SKM-1 (cell line): ENCODE measurements around the gene MARK1.
"Not testable (repeated sequence)": the region's sequence is repeated elsewhere in the genome, so short reads cannot be mapped to it uniquely, and the experiment has no call there.

ENCODE experiments used
- DNase-seq: peaks from one replicate; lab custom pipeline; 2025; ENCODE audit not compliant: unreplicated experiment; lab: John Stamatoyannopoulos, UW

Gene MARK1

DNA sequence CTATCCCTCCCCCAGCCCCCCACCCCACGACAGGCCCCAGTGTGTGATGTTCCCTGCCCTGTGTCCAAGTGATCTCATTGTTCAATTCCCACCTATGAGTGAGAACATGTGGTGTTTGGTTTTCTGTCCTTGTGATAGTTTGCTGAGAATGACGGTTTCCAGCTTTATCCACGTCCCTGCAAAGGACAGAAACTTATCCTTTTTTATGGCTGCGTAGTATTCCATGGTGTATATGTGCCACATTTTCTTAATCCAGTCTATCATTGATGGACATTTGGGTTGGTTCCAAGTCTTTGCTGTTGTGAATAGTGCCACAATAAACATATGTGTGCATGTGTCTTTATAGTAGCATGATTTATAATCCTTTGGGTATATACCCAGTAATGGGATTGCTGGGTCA, 77.7 kb downstream of the MARK1 start:
- DNase-seq: not testable (repeated sequence)

DNA sequence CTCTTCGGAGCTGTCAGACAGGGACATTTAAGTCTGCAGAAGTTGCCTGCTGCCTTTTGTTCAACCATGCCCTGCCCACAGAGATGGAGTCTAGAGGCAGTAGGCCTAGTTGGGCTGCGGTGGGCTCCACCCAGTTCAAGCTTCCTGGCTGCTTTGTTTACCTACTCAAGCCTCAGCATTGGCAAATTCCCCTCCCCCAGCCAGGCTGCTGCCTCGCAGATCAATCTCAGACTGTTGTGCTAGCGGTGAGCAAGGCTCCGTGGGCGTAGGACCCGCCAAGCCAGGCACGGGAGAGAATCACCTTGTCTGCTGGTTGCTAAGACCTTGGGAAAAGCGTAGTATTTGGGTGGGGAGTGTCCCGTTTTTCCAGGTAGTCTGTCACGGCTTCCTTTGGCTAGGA, 83.2 kb downstream of the MARK1 start:
- not testable (repeated sequence) for DNase-seq

DNA sequence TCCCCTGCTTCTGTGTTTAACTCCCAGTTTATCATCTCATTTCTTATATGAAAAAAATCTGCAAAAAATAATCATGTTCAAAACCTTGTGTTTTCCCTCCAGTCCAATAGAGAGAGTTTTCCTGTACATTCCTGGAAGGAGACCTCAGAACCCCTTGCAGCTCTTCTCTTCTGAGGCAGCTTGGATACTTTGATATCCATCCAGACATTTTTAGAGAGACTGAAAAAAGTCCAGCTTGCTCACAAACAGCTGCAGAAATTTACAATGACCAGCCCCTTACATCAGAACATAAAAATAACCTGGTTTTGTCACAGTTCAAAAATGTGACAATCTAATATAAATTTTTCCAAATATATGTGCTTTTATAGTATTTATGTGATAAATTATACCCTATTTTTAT, 88.9 kb downstream of the MARK1 start:
- DNase-seq: no peak

DNA sequence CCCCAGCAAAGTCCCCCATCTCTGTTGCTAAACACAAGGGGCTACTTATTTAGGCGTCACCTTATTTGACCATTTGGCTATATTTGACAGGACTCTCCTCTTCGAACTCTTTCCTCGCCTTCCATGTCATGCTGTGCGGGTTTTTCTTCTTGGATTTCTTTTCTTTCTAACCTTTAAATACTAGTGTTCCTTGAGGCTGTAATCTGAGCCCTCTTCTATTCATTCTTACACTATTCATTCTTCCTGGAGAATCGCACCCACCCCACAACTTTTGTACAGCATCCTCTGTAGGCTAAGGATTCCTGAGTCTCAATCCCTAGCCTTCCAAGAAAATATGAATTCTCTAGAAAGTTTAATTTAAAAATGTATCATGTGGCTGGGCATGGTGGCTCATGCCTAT, 100.5 kb downstream of the MARK1 start:
- no peak for DNase-seq

DNA sequence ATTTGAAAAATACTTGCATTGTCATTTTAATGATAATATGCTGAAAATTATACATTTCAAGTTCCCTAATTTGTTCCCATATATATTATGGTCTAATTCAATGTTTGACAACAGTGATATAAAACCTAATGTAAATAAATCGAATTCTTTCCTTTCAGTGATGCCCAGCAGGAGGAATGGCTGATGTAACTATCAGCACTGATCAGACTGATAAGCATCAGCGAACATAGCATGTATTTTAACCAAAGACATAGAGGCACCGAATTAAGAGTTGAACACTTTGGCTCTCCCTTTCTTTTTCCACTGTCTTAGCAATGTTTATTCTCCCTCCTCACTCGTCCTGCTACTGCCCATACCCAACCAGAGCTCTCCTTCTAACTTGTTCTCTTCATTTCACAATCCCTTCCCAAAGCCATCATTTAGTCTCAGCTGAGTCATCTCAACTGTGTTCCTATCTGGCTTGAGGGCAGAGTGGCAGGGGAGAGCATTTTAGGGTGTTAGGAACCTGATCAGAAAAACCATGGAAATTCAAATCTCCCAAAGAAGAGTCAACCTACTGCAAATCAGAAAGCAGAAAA, 103.4 kb downstream of the MARK1 start:
- DNase-seq: no peak

DNA sequence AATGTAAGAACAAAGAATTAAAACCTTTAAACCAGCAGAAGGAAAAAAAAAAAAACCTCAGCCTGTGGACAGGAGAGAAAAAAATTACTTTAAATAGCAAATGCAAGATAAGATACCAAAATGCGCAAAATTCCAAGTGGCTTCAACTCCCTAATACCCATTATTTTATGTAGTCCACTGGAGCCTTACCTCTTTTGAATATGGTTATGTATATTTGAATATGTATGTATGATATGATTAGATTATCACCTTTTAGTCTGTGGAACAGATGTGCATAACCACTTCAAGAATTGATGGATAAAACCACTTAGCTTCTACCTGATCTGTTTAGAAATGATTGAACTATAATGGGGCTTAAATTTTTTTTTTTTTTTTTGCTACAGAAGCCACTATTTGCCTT, 109.8 kb downstream of the MARK1 start:
- no peak for DNase-seq

DNA sequence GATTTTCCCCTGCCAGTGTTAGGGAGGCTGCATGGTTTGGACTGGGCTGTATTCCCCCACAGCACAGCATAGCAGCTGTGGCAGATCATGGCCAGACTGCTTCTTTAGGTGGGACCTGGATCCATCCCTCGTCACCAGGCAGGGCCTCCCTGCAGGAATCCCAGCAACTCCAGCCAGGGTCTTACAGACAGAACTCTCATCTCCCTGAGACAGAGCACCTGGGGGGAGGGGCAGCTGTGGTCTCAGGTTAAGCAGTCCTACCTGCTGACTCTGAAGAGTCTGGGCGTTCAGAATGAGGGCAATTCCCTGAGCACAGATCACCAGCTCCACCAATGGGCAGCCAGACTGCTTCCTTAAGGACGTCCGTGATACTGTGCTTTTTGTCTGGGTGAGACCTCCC, 114.3 kb downstream of the MARK1 start:
- no peak for DNase-seq

DNA sequence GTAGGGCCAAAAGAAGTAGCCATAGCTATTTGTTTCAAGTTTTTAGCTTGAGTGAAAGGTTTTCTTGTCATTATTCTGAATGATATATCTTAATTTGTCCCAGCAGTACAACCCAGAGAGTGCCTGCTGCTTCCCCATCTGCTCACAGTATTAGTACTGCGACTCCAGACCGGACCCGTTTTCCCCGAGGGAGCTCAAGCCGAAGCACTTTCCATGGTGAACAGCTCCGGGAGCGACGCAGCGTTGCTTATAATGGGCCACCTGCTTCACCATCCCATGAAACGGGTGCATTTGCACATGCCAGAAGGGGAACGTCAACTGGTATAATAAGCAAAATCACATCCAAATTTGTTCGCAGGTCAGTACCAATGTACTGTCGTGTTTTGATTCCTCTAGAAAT, 125.1 kb downstream of the MARK1 start:
- DNase-seq: no peak

DNA sequence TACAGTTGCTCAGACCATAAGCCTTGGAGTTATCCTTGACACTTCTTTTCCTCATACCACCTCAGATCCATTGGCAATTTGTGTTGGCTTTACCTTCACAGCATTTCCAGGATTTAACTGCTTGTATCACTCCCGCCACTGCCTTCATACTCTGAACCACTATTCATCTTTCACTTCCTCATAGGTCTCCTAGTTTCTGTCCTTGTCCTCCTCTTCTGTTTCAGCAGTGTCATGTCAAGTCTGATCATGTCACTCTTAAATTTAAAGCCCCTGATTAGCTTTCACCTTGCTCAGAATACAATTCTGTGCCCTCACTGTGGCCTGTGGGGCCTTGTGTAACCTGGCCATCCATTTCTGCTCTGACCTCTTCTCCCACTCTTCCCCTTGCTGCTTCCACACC, 127.6 kb downstream of the MARK1 start:
- DNase-seq: no peak

DNA sequence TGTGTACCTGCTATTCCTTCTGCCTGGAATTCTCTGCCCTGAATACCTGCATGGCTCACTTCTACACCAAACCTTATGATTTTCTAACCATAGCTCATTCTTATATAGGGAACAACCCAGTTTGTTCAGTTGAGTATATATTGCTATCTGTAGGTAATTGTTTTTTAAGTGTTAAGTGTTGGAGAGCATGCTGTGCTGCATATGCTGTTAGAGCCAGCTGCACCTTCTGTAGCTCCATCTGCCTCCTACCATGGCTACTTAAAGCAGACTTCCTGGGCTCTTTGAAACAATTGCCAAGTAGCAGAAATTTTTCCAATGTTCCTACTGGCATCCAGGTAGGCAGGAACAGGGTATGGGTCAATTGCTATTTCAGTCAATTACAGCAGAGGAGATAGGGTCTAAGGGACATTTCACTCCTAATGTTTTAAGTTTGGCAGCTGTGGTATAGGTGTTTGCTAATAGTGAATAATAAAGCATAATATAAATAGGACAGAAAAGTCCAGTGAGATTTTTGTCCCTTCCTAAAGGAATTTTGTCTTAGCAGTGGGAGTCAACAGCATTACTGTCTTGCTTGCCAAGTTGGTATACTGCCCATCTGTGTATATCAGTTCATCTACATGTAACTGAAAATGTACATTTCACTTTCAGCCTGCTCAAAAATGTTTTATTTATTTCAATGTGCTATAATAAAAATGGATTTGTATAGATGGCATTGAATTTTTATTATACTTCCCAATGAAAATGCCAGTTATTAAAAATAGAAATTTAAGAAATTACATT, 128.2 kb downstream of the MARK1 start:
- no peak for DNase-seq

DNA sequence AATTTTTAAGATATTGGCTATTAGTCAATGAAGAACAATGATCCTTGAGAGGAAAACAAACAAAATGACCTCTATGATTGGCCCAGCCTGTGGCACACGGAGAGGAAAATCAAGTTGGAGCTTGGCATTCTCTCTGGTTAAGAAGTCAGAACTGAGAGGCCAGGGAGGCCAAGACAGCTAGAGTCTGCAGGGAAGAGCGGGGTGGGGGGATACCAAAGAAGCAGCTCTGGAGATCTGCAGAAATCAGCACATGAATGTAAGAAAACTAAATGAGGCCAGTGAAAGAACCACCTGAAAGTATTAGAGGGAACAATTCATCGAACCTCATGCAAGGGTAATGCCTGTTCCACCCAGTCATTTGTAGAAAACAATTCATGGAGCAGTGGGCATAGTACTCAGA, 138.4 kb downstream of the MARK1 start:
- DNase-seq: no peak

DNA sequence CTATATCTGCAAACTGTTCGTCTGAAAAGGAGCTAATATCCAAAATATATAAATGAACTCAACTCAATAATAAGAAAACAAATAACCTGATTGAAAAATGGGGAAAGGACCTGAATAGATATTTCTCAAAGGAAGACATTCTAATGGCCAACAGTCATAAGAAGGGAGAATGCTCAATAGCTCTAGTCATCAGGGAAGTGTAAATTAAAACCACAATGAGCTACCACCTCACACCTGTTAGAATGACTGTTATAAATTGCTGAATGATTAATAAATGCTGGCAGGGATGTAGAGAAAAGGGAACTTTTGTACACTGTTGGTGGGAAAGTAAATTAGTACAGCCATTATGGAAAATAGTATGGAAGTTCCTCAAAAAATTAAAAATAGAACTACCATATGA, 141.1 kb downstream of the MARK1 start:
- DNase-seq: no peak

DNA sequence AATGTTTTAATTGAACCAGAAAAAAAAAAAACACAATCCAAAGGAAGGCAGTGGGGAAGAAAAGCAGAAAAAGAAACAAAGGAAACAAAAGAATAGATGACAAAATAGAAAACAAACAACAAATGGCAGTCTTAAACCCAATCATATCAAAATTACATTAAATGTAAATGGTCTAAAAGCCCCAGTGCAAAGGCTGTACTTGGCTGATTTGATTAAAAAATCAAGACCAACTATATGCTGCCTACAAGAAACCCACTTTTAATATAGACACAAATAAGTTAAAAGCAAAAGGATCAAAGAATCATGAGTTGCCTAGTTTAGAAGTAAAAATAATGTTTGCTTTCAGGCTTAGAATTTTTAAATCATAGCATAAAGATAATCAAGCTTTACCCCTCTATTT, 142.4 kb downstream of the MARK1 start:
- no peak for DNase-seq

DNA sequence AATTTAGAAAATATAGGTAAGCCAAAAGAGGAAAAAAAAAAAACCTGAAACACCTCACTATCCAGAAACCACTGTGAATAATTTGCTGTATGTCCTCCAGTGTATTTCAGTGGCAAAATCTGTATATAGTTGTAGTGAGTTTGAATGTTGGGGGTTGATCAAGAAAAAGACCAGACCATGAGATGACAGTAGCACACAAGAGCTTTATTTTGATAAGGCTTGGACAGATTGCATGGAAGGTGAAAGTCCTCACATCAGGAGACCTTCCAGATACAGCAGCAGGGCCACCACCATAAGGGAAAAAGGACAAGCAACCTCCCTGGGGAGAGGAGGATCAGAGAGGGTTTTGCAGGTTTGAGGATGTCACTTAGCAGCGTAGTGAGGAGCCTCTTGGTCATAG, 146.0 kb downstream of the MARK1 start:
- no peak for DNase-seq

DNA sequence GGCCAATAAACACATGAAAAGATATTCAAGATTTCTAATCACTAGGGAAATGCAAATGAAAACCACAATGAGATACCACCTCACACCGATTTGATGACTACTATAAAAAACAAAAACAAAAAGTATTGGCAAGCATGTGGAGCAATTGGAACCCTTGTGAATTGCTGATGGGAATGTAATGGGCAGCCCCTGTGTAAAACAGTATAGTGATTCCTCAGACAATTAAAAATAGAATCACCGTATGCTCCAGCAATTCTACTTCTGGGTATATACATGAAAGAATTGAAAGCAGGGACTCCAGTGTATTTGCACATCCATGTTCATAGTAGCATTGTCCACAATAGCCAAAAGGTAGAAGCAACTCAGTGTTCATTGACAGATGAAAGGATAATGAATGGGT, 149.3 kb downstream of the MARK1 start:
- no peak for DNase-seq

DNA sequence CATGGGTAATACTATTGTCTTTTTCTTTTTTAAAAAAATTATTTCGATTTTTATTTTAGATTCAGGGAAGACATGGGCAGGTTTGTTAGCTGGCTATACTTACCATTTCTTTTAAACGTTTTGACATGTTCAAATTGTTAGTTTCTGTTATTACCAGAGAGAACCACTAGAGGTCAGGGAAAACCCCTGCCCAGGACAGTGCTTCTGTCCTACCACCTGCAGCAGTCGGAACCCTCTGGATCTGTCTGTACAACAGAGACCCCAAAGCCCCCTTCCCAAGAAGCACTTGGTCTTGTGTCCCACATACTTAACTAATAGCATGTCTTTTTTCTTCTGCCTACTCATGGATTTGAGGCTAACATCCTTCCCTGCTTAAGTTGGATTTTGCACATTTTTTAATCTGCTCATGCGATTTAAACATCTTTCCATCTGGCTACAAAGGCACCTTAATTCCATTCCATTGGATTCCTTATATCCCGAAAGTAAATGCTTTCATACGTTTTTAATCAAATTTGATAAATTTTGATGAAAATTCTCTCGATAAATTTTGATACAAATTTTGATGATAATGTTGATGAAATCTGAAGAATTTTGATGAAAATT, 152.2 kb downstream of the MARK1 start:
- DNase-seq: peak; percentile 44

DNA sequence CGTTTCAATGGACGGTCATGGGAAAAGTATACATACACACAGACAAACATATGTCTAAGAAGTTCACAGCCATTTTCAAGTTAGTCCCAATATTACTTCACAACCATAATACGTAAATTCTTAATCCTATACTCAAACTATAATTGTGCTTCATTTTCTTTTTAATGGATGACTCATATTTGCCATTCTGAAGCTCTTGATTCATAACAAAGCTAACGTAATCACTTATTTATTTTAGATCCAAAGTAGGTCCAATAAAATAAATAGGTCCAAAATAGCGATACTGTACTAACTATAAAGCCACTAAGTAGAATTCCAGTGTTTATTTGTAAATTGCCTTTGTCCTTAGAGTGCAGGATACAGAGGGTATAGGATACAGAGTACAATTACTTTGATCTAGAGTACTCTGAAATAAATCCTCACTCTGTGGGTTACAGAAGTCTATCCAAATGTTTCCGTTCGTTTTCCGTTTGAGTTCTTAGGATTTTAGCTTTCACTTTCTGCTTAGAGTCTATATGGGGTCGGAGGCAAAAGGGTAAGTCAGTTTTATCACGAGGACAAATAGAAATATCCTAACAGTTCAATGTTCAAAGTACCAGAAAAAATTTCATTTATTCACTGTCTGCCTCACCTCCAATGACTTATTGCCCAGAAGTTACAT, 153.4 kb downstream of the MARK1 start:
- DNase-seq: no peak

DNA sequence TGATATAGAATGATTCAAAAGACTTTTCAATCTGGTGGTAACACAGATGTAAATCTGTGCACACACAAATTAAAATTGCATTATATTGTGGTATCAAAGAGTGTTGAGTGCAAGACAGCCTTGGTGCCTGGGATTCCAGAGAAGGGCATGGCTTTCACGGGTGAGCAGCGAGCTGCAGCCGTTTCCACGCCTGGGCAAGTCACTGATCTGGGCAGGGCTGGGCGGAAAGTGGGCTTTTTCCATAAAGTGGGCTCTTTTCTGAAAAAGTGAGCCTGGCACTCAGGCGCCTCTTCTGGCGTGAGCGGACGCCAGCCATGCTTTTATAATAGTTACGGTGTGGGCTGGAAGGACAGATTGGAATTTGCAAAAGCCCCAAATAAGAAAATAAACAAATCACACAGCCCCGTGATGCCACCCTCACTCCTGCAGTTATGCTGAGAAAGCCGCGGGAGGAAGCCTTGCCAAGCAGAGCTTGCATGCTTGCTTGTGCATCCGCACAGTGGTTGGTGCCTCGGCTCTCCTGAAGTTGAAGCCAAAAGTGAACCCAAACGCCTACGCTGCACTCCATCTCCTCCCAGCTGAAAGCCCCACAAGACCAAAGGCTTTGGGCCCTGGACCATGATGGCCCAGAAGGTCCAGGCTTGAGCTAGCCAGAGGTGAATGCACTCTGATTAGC, 155.1 kb downstream of the MARK1 start:
- DNase-seq: no peak

DNA sequence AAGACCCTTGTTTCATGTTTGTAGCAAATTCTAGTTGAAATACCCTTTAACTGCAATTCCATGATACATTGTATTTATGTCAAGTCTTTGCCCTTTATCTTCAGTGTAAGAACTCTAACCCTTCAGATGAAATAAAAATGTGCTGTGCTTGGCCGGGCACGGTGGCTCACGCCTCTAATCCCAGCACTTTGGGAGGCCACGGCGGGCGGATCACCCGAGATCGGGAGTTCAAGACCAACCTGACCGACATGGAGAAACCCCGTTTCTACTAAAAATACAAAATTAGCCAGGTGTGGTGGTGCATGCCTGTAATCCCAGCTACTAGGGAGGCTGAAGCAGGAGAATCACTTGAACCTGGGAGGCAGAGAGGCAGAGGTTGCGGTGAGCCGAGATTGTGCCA, 155.8 kb downstream of the MARK1 start:
- not testable (repeated sequence) for DNase-seq

DNA sequence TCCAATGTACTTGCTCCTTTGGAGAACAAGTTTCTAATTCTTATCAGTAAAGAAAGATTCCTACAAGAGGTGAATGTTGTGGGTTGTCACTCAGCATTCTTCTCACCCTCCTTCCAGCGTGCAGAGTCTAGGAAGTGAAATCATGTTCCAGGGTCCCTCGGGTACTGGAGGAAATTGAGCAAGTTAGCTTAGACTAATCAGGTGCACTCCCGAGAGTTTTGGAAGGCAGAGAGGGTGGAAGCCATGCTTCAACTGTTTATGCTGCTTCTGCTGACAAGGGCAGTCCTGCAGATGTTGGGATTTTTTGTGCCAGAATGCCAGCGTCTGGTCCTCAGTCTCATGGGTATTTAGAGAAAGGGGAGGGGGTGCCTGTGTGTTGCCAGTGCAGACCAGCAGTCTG, 157.0 kb downstream of the MARK1 start:
- peak; percentile 32 for DNase-seq

DNA sequence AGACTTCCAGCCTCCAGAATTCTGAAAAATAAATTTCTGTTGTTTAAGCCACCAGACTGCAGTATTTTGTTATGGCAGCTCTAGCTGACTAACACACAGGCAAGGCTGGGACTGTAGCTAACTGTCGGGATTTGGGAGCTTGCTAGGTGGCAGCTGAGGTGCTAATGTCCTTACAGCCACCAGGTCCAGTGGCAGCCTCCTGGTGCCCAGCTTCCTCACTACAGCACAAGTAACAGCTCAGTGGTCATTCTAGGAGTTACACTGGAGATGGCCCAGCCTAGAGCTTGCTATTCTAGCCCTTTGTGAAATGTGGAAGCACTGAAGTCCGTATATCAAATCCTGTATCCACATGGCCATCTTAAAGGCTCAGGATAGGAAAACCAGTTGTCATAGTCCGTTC, 157.9 kb downstream of the MARK1 start:
- peak; percentile 23 for DNase-seq

DNA sequence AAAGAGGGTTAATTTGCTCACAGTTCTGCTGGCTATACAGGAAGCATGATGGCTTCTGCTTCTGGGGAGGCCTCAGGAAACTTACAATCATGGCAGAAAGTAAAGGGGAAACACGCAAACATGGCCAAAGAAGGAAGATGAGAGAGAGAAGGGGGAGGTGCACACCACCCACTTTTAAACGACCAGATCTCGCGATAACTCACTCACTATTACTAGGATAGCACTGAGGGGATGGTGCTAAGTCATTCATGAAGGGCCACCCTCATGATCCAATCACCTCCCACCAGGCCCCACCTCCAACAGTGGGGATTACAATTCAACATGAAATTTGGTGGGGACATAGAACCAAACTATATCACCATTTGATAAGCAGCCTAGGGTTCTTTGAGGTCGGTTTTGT, 159.9 kb downstream of the MARK1 start:
- DNase-seq: no peak
